CD4-positive, alpha-beta T cell (primary cell): ENCODE results near the gene KCNMA1. TPM values are rescaled to one million over a fixed set of nuclear protein-coding genes. Genes with fewer than 3 reads are reported as not detected.

ENCODE experiments used
- ATAC-seq: fragments of 200-7000 bp; cut with Tn5 transposase; one replicate; pipeline ENCODE4 v1.10.0; 2022; ENCODE audit warnings: mild to moderate bottlenecking; ENCODE audit not compliant: poor library complexity
- CTCF ChIA-PET: fragments of 350-600 bp; sonication (Branson Sonifier 250); formaldehyde crosslinking; loops from one replicate; lab custom pipeline; 2021; ENCODE audit warnings: antibody characterized with exemption, inconsistent platforms; lab: Charles Lee
- POLR2A ChIA-PET: fragments of 350-600 bp; sonication (Branson Sonifier 250); formaldehyde crosslinking; loops from one replicate; lab custom pipeline; 2021; ENCODE audit warnings: antibody characterized with exemption, inconsistent platforms; lab: Charles Lee
- DNase-seq, 14 experiments: peaks; one replicate each; pipeline ENCODE4 v3.0.0-alpha.2; 2013 to 2020; ENCODE audit warnings: mixed read lengths in 2 of 14
- H3K27ac ChIP-seq, 2 donors: one replicate each; pipeline versions ENCODE4 v1.5.1 to v1.7.0; 2013; ENCODE audit warnings: low read length in 2 of 2, low read depth in 1 of 2, mild to moderate bottlenecking in 1 of 2
- H3K27me3 ChIP-seq, 2 experiments: 1 replicate in 1 of 2; 2 replicates in 1 of 2; pipeline versions ENCODE4 v1.6.1 to v1.7.0; 2013; ENCODE audit warnings: low read length in 2 of 2, control low read depth in 1 of 2, mild to moderate bottlenecking in 1 of 2, moderate library complexity in 1 of 2; ENCODE audit not compliant: insufficient read depth in 2 of 2, control insufficient read depth in 1 of 2
- H3K36me3 ChIP-seq: one replicate; pipeline ENCODE4 v1.6.1; 2013; ENCODE audit warnings: low read length, control low read depth; ENCODE audit not compliant: insufficient read depth
- H3K4me1 ChIP-seq: one replicate; pipeline ENCODE4 v1.6.1; 2013; ENCODE audit warnings: low read length, control low read depth; ENCODE audit not compliant: insufficient read depth
- H3K4me3 ChIP-seq: one replicate; pipeline ENCODE4 v1.5.1; 2013; ENCODE audit warnings: mild to moderate bottlenecking, low read length, moderate library complexity
- H3K9me3 ChIP-seq, 2 experiments: 1 replicate in 1 of 2; 2 replicates in 1 of 2; pipeline versions ENCODE4 v1.6.1 to v1.7.0; 2013; ENCODE audit warnings: low read length in 2 of 2, mild to moderate bottlenecking in 2 of 2, control low read depth in 1 of 2, moderate library complexity in 1 of 2; ENCODE audit not compliant: control insufficient read depth in 1 of 2, insufficient read depth in 1 of 2
- H3K27ac Mint-ChIP-seq: one replicate; pipeline ENCODE4 v1.8.0; 2020; ENCODE audit warnings: mixed read lengths
- H3K27me3 Mint-ChIP-seq: one replicate; pipeline ENCODE4 v1.8.0; 2021; ENCODE audit warnings: mixed read lengths
- H3K36me3 Mint-ChIP-seq: one replicate; pipeline ENCODE4 v1.8.0; 2021; ENCODE audit warnings: low read depth, mixed read lengths
- H3K4me1 Mint-ChIP-seq: one replicate; pipeline ENCODE4 v1.8.0; 2021; ENCODE audit warnings: low read depth, mixed read lengths
- H3K4me3 Mint-ChIP-seq: one replicate; pipeline ENCODE4 v1.8.0; 2020; ENCODE audit warnings: mild to moderate bottlenecking, mixed read lengths
- H3K9me3 Mint-ChIP-seq: one replicate; pipeline ENCODE4 v1.8.0; 2020; ENCODE audit warnings: mixed read lengths
- intact Hi-C, 2 experiments: fragments of 100-400 bp; cut with DNase I in 1 of 2; cut with micrococcal nuclease in 1 of 2; formaldehyde crosslinking; loops; one replicate each; pipeline versions ENCODE4 v1.15.1 to v1.9.0; 2023 to 2025; cut with DNase I, micrococcal nuclease
- total RNA-seq, 174 experiments: library from RNA in 2 of 174; stranded (reverse) in 2 of 174; gene quantifications; one replicate each; pipeline ENCODE4 v1.2.3 and lab custom pipeline; 2021 to 2026
- TF ChIP-seq, protein P1 (sequence below): fragments of 200-600 bp; IDR thresholded peaks from one replicate; pipeline ENCODE4 v1.8.0; 2022; ENCODE audit warnings: antibody characterized with exemption, mild to moderate bottlenecking

Gene KCNMA1
- total RNA-seq, 2 experiments from 2014 or later = not detected

- H3K27me3 Mint-ChIP-seq = no peaks in the 10 kb centered on the region
- H3K27me3 ChIP-seq = no peaks in the 10 kb centered on the region
- ATAC-seq (no peak), DNase-seq (no peak)
- H3K9me3 Mint-ChIP-seq = peaks cover 3% of the 10 kb centered on the region
- no peaks in the 10 kb centered on the region for H3K36me3 ChIP-seq
- CTCF ChIA-PET = no interaction called here
- no peak overlapping the region for H3K27ac Mint-ChIP-seq
- no peak overlapping the region for H3K4me3 Mint-ChIP-seq
- POLR2A ChIA-PET = no interaction called here
- no peak overlapping the region for H3K4me3 ChIP-seq
- intact Hi-C loops = no loop called here
- no peaks in the 10 kb centered on the region for H3K36me3 Mint-ChIP-seq
- TF ChIP-seq, protein P1, sequence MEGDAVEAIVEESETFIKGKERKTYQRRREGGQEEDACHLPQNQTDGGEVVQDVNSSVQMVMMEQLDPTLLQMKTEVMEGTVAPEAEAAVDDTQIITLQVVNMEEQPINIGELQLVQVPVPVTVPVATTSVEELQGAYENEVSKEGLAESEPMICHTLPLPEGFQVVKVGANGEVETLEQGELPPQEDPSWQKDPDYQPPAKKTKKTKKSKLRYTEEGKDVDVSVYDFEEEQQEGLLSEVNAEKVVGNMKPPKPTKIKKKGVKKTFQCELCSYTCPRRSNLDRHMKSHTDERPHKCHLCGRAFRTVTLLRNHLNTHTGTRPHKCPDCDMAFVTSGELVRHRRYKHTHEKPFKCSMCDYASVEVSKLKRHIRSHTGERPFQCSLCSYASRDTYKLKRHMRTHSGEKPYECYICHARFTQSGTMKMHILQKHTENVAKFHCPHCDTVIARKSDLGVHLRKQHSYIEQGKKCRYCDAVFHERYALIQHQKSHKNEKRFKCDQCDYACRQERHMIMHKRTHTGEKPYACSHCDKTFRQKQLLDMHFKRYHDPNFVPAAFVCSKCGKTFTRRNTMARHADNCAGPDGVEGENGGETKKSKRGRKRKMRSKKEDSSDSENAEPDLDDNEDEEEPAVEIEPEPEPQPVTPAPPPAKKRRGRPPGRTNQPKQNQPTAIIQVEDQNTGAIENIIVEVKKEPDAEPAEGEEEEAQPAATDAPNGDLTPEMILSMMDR = no peak
- no peaks in the 10 kb centered on the region for H3K4me1 ChIP-seq
- no peaks in the 10 kb centered on the region for H3K4me1 Mint-ChIP-seq
- H3K27ac ChIP-seq = no peak overlapping the region
- no peaks in the 10 kb centered on the region for H3K9me3 ChIP-seq
Observed at GRCh38 chr10:77348751-77349150, 288.9 kb downstream of the KCNMA1 start.

- Histone ChIP-seq H3K4me3 (no peak overlapping the region), H3K27me3 (no peaks in the 10 kb centered on the region), H3K27ac (no peak overlapping the region), H3K36me3 (no peaks in the 10 kb centered on the region), H3K9me3 (no peaks in the 10 kb centered on the region), H3K4me1 (no peaks in the 10 kb centered on the region)
- POLR2A ChIA-PET = no interaction called here
- Mint-ChIP-seq H3K4me3 (no peak overlapping the region), H3K9me3 (peaks cover 3% of the 10 kb centered on the region), H3K27ac (no peak overlapping the region), H3K36me3 (no peaks in the 10 kb centered on the region), H3K27me3 (no peaks in the 10 kb centered on the region), H3K4me1 (no peaks in the 10 kb centered on the region)
- TF ChIP-seq, protein P1 = no peak
- intact Hi-C loops = no loop called here
- no peak for ATAC-seq
- DNase-seq = no peak
- CTCF ChIA-PET = no interaction called here
Observed at GRCh38 chr10:77348082-77348481, 289.5 kb downstream of the KCNMA1 start.

- ATAC-seq = no peak
- TF ChIP-seq, protein P1 = no peak
- H3K4me1 ChIP-seq = no peaks in the 10 kb centered on the region
- CTCF ChIA-PET = no interaction called here
- no peak overlapping the region for H3K27ac ChIP-seq
- H3K27me3 Mint-ChIP-seq = no peaks in the 10 kb centered on the region
- no peak overlapping the region for H3K27ac Mint-ChIP-seq
- POLR2A ChIA-PET = no interaction called here
- no peak for DNase-seq
- no peaks in the 10 kb centered on the region for H3K9me3 ChIP-seq
- no peaks in the 10 kb centered on the region for H3K4me1 Mint-ChIP-seq
- H3K36me3 Mint-ChIP-seq = no peaks in the 10 kb centered on the region
- H3K27me3 ChIP-seq = no peaks in the 10 kb centered on the region
- intact Hi-C loops = no loop called here
- H3K9me3 Mint-ChIP-seq = peaks cover 3% of the 10 kb centered on the region
- no peak overlapping the region for H3K4me3 Mint-ChIP-seq
- H3K36me3 ChIP-seq = no peaks in the 10 kb centered on the region
- no peak overlapping the region for H3K4me3 ChIP-seq
Observed at GRCh38 chr10:77347052-77347451, 290.6 kb downstream of the KCNMA1 start.
